H7 (cell line): Measurements from ENCODE around the gene E2F1. TPM values are rescaled to one million over a fixed set of nuclear protein-coding genes. Genes with fewer than 3 reads are reported as not detected.
"Not testable (repeated sequence)": the region's sequence is repeated elsewhere in the genome, so short reads cannot be mapped to it uniquely, and the experiment has no call there.

Experiments
- DNase-seq: peaks from one replicate; pipeline ENCODE4 v3.0.0; 2012
- H3K27me3 ChIP-seq: 2 replicates; pipeline ENCODE4 v1.6.0; 2011; ENCODE audit warnings: mild to moderate bottlenecking, low read length; ENCODE audit not compliant: control insufficient read depth, insufficient read depth
- H3K36me3 ChIP-seq: replicated peaks from 2 replicates; pipeline ENCODE4 v1.5.1; 2011; ENCODE audit warnings: low read length; ENCODE audit not compliant: control insufficient read depth, insufficient read depth
- H3K4me3 ChIP-seq: 2 replicates; pipeline ENCODE4 v1.5.1; 2011; ENCODE audit warnings: low read depth, mild to moderate bottlenecking, control low read depth, low read length, moderate library complexity; ENCODE audit not compliant: insufficient read depth
- total RNA-seq: library from RNA; depleted of rRNA; stranded (reverse); fragments of >200 nt; shearing (Covaris generic); gene quantifications from 2 replicates; pipeline ENCODE4 v1.2.3, GENCODE V29; 2014

Gene E2F1
- total RNA-seq, 1 experiment from 2014 or later: 51.8 TPM

DNA sequence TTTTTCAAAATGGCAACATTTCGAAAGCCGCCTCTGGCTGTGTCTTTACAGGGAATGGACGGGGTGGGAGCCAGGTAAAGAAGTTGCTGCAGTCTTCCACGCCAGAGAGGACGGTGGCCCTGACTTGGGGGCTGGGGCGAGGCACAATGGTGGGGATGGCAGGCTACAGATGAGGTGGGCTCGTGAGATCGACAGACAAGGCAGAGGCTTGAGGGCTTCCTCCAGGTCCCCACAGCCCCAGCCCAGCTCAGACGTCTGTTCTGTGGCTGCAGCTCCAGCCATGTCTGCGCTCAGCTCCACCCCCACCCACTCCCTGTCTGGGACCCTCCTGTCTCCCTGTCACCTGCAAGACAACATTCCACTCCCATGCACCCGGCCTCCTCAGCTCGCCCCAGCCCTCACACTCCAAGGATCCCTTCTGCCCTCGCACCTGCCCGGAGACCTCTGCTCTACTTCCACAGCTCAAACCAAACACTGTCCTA is 31.5 kb downstream of the E2F1 start:
- Histone ChIP-seq H3K27me3 (no peaks in the 10 kb centered on the region), H3K36me3 (peaks cover 4% of the 10 kb centered on the region), H3K4me3 (no peak overlapping the region)
- DNase-seq: peak; percentile 53

GRCh38 chr20:33653900-33654596 is 32.1 kb downstream of the E2F1 start:
- Histone ChIP-seq H3K36me3 (peaks cover 4% of the 10 kb centered on the region), H3K27me3 (no peaks in the 10 kb centered on the region), H3K4me3 (no peak overlapping the region)
- DNase-seq: peak; percentile 74

GRCh38 chr20:33653218-33653899 is 32.8 kb downstream of the E2F1 start:
- no peak overlapping the region for H3K4me3 ChIP-seq
- H3K36me3 ChIP-seq: peaks cover 2% of the 10 kb centered on the region
- peak; percentile 95 for DNase-seq
- H3K27me3 ChIP-seq: no peaks in the 10 kb centered on the region

DNA sequence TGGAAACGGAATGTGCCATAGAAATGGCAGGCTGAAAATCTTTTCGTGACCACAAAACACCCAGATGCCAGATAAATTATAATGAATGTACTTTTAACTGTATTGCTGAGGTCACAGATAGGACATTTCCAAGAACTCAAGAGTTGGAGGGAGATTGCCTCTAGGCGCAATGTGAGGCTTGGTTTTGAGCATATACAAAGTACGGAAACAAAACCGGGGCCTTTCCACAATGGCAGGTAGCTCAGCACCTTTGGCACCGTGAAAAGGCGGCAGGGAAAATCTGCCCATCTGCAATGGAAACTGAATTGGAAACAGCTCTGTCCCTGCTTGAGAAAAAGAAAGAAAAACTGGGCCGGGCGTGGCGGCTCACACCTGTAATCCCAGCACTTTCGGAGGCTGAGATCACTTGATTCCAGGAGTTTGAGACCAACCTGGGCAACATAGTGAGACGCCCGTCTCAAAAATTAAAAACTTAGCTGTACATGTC is 34.6 kb downstream of the E2F1 start:
- H3K4me3 ChIP-seq: no peak overlapping the region
- no peaks in the 10 kb centered on the region for H3K27me3 ChIP-seq
- no peak for DNase-seq
- no peaks in the 10 kb centered on the region; the same call in 1 of the 2 replicates for H3K36me3 ChIP-seq

DNA sequence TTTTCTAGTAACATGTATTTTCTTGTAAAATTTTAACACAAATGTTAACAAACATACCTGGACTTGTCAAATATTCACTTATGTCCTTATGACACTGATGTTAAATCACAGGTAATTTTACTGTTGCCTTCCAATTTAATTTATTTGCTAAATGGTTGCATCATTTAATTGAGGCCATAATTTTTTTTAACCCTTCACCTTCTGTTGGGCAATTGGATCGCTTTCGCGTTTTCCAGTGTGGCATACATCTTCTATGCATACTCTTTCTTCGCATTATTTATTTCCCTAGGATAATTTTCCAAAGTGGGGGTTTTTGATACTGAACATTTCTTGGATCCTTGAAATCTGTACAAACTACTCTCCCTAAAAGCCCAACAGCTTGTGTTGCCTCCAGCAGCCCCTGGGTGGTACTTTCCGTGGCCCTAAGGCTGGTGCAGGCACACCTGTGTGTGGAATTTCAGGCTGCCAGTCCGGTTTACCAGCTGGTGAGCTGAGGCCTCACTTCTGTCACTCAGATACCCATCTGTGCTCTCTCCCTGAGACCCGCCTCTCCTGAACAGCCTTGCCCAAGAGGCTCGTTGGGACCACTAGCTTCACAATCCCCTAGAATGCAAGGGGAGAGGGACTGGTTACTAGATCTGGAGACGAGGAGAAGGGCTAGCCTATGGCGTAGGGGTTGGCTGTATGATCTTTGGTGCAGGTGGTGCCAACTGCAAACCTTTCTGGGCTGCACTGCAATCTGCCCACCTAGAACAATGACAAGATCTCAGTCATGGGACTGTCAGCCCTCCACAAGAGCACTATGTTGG is 35.2 kb downstream of the E2F1 start:
- no peak for DNase-seq
- H3K36me3 ChIP-seq: no peaks in the 10 kb centered on the region
- H3K4me3 ChIP-seq: no peak overlapping the region
- H3K27me3 ChIP-seq: no peaks in the 10 kb centered on the region

GRCh38 chr20:33650111-33650752 is 36.0 kb downstream of the E2F1 start:
- no peak overlapping the region for H3K4me3 ChIP-seq
- peak; percentile 34 for DNase-seq
- peaks cover 2% of the 10 kb centered on the region for H3K36me3 ChIP-seq
- H3K27me3 ChIP-seq: no peaks in the 10 kb centered on the region

- DNase-seq: peak; percentile 68
- Histone ChIP-seq H3K36me3 (peaks cover 8% of the 10 kb centered on the region), H3K27me3 (no peaks in the 10 kb centered on the region)
Observed at GRCh38 chr20:33649201-33649681, 36.9 kb downstream of the E2F1 start.

GRCh38 chr20:33648396-33649004 is 37.7 kb downstream of the E2F1 start:
- peak; percentile 31 for DNase-seq
- Histone ChIP-seq H3K4me3 (no peak overlapping the region), H3K27me3 (no peaks in the 10 kb centered on the region), H3K36me3 (peaks cover 8% of the 10 kb centered on the region)

More at GRCh38 chr20:33649201-33649681, 36.9 kb downstream of the E2F1 start:
- H3K4me3 ChIP-seq: no peak overlapping the region

DNA sequence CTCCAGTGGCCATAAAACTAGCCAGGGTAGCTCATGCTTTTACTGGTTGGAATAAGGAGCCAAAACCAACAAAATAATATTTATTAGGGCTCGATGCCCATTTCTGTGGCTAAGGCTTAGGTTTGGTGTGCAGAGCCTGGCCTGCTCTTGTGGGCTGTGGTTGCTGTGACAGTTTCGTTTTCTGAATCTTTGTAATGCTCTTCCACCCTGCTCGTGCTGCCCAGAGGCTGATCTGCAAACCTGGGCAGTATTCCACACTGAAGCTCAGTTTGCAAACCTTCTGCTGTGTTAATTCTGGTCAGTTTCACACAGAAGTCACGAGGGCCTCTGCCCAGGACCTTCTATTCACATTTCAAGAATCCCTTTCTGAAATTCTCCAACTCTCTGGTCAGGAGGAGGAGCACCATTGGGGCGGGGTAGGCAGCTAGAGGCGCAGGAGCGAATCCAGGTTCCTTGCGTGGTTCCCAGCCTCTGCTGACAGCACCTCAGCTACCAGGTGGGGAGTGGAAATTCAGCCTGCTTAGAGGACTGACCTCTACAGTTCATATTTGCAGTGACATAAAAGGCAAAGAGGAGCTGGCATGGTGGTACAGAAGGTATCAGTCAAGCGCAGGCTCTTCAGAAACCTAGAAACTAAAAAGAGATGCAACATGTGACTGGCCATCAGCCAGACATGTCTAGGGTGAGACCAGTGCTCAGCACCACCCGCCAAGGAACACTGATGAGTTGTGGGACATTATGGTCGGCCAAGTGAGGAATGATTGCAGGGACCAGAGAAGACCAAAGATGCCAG is 38.4 kb downstream of the E2F1 start:
- Histone ChIP-seq H3K36me3 (peaks cover 10% of the 10 kb centered on the region), H3K4me3 (no peak overlapping the region), H3K27me3 (no peaks in the 10 kb centered on the region)
- DNase-seq: peak; percentile 48

DNA sequence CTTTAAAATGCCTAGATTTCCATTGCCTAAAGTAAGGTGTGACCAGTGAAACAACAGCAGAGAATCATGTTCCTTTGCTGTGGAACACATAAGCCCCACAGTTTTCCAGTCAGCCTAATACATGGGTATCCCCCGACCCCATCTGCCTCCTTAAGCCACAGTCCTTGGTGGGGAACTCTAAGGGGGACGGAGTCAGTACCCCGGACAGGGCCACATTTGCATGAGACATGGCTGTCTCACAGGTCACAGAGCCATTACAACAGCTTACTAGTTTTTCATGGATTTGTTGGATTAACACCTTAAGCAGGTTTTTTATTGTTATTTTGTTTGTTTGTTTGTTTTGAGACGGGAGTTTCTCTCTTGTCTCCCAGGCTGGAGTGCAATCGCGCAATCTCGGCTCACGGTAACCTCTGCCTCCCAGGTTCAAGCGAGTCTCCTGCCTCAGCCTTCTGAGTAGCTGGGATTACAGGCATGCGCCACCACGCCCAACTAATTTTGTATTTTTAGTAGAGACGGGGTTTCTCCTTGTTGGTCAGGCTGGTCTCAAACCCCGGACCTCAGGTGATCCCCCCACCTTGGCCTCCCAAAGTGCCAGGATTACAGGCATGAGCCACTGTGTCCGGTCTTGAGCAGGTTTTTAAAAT is 39.1 kb downstream of the E2F1 start:
- not testable (repeated sequence) for H3K27me3 ChIP-seq, H3K36me3 ChIP-seq
- DNase-seq: peak; percentile 83

GRCh38 chr20:33646191-33646590 is 40.0 kb downstream of the E2F1 start:
- Histone ChIP-seq H3K4me3 (no peak overlapping the region), H3K36me3 (peaks cover 12% of the 10 kb centered on the region), H3K27me3 (no peaks in the 10 kb centered on the region)
- DNase-seq: no peak

More for the DNA sequence above, 39.1 kb downstream of the E2F1 start:
- not testable (repeated sequence) for H3K4me3 ChIP-seq

DNA sequence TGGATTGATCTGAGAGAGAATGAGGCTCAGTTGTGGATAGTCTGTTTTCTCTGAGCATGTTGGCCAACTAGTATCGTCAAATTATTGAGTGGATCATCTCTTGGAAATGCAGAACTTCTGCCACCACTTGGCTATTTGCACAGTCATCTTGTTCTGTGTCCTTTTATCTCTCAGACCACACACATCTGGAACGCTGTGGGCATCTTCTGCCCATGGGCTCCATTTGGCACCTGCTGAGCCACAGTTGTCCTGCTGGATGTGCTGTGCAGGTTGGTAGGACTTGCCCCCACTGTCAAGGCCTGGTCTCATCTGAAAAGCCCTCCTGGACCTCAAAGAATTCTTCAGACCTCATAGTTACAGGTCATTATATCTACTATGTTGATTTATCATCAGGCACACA is 40.8 kb downstream of the E2F1 start:
- DNase-seq: no peak

DNA sequence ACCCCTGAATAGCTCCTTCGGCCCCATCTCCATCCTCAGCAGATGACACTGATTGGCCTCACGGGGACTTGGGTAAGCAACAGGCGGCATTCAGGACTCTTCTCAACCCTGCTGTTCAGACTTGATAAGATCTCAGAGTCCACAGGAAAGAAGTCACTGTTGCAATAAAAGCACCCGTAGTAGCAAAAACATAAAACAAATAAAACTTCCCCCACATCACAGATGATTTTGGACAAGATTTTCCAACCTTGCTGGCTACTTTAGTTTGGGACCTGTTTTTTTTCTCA is 41.2 kb downstream of the E2F1 start:
- peaks cover 17% of the 10 kb centered on the region for H3K36me3 ChIP-seq
- H3K27me3 ChIP-seq: no peaks in the 10 kb centered on the region
- no peak overlapping the region for H3K4me3 ChIP-seq
- no peak for DNase-seq

More for the DNA sequence above, 40.8 kb downstream of the E2F1 start:
- Histone ChIP-seq H3K36me3 (peaks cover 16% of the 10 kb centered on the region), H3K27me3 (no peaks in the 10 kb centered on the region), H3K4me3 (no peak overlapping the region)
